ENCODE data around the gene RBMS3. TPM values are rescaled to one million over a fixed set of nuclear protein-coding genes. Genes with fewer than 3 reads are reported as not detected.

RBMS3 gene
- total RNA-seq, 2 experiments from 2014 or later: 1.0 TPM; not detected in 1

DNA sequence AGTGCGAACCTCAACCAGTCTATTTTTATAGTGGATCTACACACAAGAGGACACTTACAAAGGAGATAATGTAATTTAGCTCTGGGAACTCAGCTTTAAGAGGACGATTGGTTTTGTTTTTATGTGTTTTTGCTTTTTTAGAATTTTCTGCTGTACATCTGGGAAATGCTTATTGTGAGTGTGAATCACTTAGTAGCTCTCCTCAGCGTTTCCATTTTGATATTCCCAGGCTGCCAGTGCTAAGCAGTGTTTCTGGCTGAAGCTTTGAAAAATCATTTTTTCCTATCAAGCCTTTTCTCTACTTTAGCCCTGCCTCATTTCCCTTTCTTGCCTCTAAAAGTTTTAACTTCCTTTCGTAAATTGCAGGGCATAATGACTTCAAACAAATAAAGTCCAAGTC is 117.9 kb downstream of the RBMS3 start:
- H4K20me1 ChIP-seq (ENCODE audit: insufficient read depth, low read length): no peaks in the 10 kb centered on the region
- ChIA-PET CTCF (ENCODE audit: unreplicated experiment) (no interaction called here), POLR2A (interaction anchor here (0.5 to 1.2 kb wide), 5 partner anchors 9 to 143 kb away, joined by 3 to 5 read pairs (median 3); no protein-coding TSS in a partner anchor)
- no peak overlapping the region for H3K27ac ChIP-seq (ENCODE audit: low read depth, low read length, poor library complexity, severe bottlenecking)
- no peaks in the 10 kb centered on the region for H3K79me2 ChIP-seq (ENCODE audit: insufficient read depth, low read depth, low read length)
- no peak overlapping the region for H3K4me3 ChIP-seq (ENCODE audit: low read depth, low read length, poor library complexity, severe bottlenecking)
- peak overlapping the region; percentile 22; the same call in 1 of the 2 replicates for H3K4me2 ChIP-seq (ENCODE audit: low read length)
- DNase-seq (ENCODE audit: low spot score): no peak
- intact Hi-C loops (cut with micrococcal nuclease; ENCODE audit: unreplicated experiment): no loop called here
- BruUV-seq (replicated peaks): no TSS peak
- peak overlapping the region; percentile 34; the same call in 1 of the 2 replicates for H2AFZ ChIP-seq (ENCODE audit: low read length)
- H3K9me2 ChIP-seq (ENCODE audit: insufficient read depth, low read length): no peaks in the 10 kb centered on the region
- peaks cover 25% of the 10 kb centered on the region for H3K4me1 ChIP-seq (ENCODE audit: insufficient read depth, low read length, poor library complexity, severe bottlenecking)
- no peaks in the 10 kb centered on the region for H3K9me3 ChIP-seq (ENCODE audit: low read length)
- H3K36me3 ChIP-seq (ENCODE audit: insufficient read depth, low read length): no peaks in the 10 kb centered on the region
- no peak for TF ChIP-seq EZH2phosphoT487 (IDR thresholded peaks at IDR 0.05; ENCODE audit: borderline replicate concordance, low read depth, low read length)
- TF ChIP-seq, protein P1, sequence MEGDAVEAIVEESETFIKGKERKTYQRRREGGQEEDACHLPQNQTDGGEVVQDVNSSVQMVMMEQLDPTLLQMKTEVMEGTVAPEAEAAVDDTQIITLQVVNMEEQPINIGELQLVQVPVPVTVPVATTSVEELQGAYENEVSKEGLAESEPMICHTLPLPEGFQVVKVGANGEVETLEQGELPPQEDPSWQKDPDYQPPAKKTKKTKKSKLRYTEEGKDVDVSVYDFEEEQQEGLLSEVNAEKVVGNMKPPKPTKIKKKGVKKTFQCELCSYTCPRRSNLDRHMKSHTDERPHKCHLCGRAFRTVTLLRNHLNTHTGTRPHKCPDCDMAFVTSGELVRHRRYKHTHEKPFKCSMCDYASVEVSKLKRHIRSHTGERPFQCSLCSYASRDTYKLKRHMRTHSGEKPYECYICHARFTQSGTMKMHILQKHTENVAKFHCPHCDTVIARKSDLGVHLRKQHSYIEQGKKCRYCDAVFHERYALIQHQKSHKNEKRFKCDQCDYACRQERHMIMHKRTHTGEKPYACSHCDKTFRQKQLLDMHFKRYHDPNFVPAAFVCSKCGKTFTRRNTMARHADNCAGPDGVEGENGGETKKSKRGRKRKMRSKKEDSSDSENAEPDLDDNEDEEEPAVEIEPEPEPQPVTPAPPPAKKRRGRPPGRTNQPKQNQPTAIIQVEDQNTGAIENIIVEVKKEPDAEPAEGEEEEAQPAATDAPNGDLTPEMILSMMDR (conservative IDR thresholded peaks at IDR 0.05; ENCODE audit: low read length): no peak

DNA sequence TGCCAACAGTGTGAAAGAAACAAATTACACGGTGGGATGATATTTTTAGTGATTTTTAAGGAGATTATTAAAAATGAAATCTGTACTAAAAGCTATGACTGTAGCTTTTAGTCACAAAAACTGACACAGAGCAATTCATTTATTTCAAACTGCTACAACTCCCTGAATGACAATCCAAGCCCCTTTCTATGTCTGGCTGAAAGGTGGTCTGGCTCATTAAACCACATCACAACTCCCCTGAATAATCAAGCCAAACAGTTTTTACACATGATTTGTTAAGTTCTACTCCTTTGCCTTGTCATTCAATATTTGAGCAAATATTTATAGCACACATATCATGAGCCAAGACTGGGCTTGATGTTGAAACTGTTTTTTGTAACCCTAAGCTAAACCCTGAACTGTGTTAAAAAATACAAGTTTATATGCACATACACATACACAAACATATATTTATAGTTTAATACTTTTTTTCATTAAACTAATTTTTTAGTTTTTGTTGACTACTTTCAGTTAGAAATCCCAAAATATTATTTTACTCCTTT is 125.5 kb downstream of the RBMS3 start:
- peaks cover 61% of the 10 kb centered on the region for H3K4me1 ChIP-seq (ENCODE audit: insufficient read depth, low read length, poor library complexity, severe bottlenecking)
- no peaks in the 10 kb centered on the region; the same call in 1 of the 2 replicates for H3K9me3 ChIP-seq (ENCODE audit: low read length)
- H3K27ac ChIP-seq (ENCODE audit: low read depth, low read length, poor library complexity, severe bottlenecking): no peak overlapping the region
- H3K36me3 ChIP-seq (ENCODE audit: insufficient read depth, low read length): no peaks in the 10 kb centered on the region
- H2AFZ ChIP-seq (ENCODE audit: low read length): peak overlapping the region; percentile 44; the same call in 1 of the 2 replicates
- no TSS peak for BruUV-seq (replicated peaks)
- no peaks in the 10 kb centered on the region for H3K9me2 ChIP-seq (ENCODE audit: insufficient read depth, low read length)
- H3K4me3 ChIP-seq (ENCODE audit: low read depth, low read length, poor library complexity, severe bottlenecking): no peak overlapping the region
- H4K20me1 ChIP-seq (ENCODE audit: insufficient read depth, low read length): no peaks in the 10 kb centered on the region
- DNase-seq (ENCODE audit: low spot score): no peak
- intact Hi-C loops (cut with micrococcal nuclease; ENCODE audit: unreplicated experiment): no loop called here
- ChIA-PET CTCF (ENCODE audit: unreplicated experiment) (interaction anchor here (0.6 kb wide), 1 partner anchor 1811 kb away, joined by 3 read pairs; no protein-coding TSS in a partner anchor), POLR2A (interaction anchor here (0.6 to 1.4 kb wide), 5 partner anchors 25 to 223 kb away, joined by 3 to 7 read pairs (median 4); partner anchors contain the start of gene RBMS3)
- H3K4me2 ChIP-seq (ENCODE audit: low read length): peak overlapping the region; percentile 46; the same call in 1 of the 2 replicates
- H3K79me2 ChIP-seq (ENCODE audit: insufficient read depth, low read depth, low read length): no peaks in the 10 kb centered on the region
- TF ChIP-seq, protein P1 (conservative IDR thresholded peaks at IDR 0.05; ENCODE audit: low read length): no peak
- TF ChIP-seq EZH2phosphoT487 (IDR thresholded peaks at IDR 0.05; ENCODE audit: borderline replicate concordance, low read depth, low read length): no peak

DNA sequence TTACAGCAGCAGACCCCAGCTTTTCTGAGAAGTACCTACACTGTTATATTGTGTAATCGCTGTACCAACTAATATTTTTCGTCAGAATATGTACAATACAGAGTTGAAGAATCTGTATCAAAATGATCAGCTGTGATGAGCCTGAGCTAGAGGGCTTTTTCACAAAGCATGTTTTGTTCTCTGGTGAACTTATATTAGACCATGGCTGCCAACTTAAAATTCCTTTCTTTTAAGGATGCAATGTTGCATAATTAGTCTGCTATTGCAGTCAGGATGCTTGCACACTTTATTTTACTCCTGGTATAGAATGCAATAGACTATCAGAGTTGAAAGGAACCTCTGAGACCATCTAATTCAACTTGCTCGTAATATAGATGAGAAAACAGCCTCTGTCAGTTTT is 127.8 kb downstream of the RBMS3 start:
- TF ChIP-seq, protein P1 (conservative IDR thresholded peaks at IDR 0.05; ENCODE audit: low read length): no peak
- no peak for TF ChIP-seq EZH2phosphoT487 (IDR thresholded peaks at IDR 0.05; ENCODE audit: borderline replicate concordance, low read depth, low read length)
- Histone ChIP-seq H3K9me2 (ENCODE audit: insufficient read depth, low read length) (no peaks in the 10 kb centered on the region), H3K4me3 (ENCODE audit: low read depth, low read length, poor library complexity, severe bottlenecking) (no peak overlapping the region), H2AFZ (ENCODE audit: low read length) (peak overlapping the region; percentile 91; the same call in 1 of the 2 replicates), H3K9me3 (ENCODE audit: low read length) (no peaks in the 10 kb centered on the region; the same call in 1 of the 2 replicates), H3K27ac (ENCODE audit: low read depth, low read length, poor library complexity, severe bottlenecking) (no peak overlapping the region), H3K4me2 (ENCODE audit: low read length) (no peak overlapping the region), H3K36me3 (ENCODE audit: insufficient read depth, low read length) (no peaks in the 10 kb centered on the region), H3K4me1 (ENCODE audit: insufficient read depth, low read length, poor library complexity, severe bottlenecking) (peaks cover 81% of the 10 kb centered on the region), H4K20me1 (ENCODE audit: insufficient read depth, low read length) (no peaks in the 10 kb centered on the region), H3K79me2 (ENCODE audit: insufficient read depth, low read depth, low read length) (no peaks in the 10 kb centered on the region)
- no TSS peak for BruUV-seq (replicated peaks)
- CTCF ChIA-PET (ENCODE audit: unreplicated experiment): no interaction called here
- POLR2A ChIA-PET: interaction anchor here (0.7 to 1.0 kb wide), 3 partner anchors 28 to 366 kb away, joined by 3 to 5 read pairs (median 4); no protein-coding TSS in a partner anchor
- no peak for DNase-seq (ENCODE audit: low spot score)
- intact Hi-C loops (cut with micrococcal nuclease; ENCODE audit: unreplicated experiment): no loop called here

Data from OCI-LY7 (cell line).